BJ (cell line): ENCODE data around the gene EGLN1. TPM values are rescaled to one million over a fixed set of nuclear protein-coding genes. Genes with fewer than 3 reads are reported as not detected.
A peak's percentile ranks its signal among the peaks of the same experiment; 100 is the strongest.

Source experiments
- CTCF ChIA-PET: fragments of 350-600 bp; formaldehyde crosslinking; extraction: SDS; loops from one replicate; lab custom pipeline; 2021; ENCODE audit warnings: antibody characterized with exemption, inconsistent platforms; lab: Yijun Ruan, JAX
- POLR2A ChIA-PET: fragments of 300-600 bp; sonication (Branson Sonifier 250); formaldehyde crosslinking; extraction: SDS; loops from one replicate; lab custom pipeline; 2021; ENCODE audit warnings: antibody characterized with exemption; lab: Charles Lee
- DNase-seq: peaks from one replicate; pipeline ENCODE4 v3.0.0-alpha.2; 2011; ENCODE audit warnings: low read depth
- H3K27me3 ChIP-seq: 2 replicates; pipeline ENCODE4 v1.6.0; 2011; ENCODE audit warnings: low read length; ENCODE audit not compliant: control insufficient read depth, insufficient read depth
- H3K36me3 ChIP-seq: 2 replicates; pipeline ENCODE4 v1.5.1; 2011; ENCODE audit warnings: low read length; ENCODE audit not compliant: control insufficient read depth, insufficient read depth
- H3K4me3 ChIP-seq: 2 replicates; pipeline ENCODE4 v1.5.1; 2011; ENCODE audit warnings: low read depth, mild to moderate bottlenecking, control low read depth, low read length
- CTCF ChIP-seq: IDR thresholded peaks from 2 replicates; pipeline ENCODE4 v1.5.1; 2011; ENCODE audit warnings: low read depth, mild to moderate bottlenecking, control low read depth, inconsistent platforms, low read length, moderate library complexity; ENCODE audit not compliant: insufficient read depth
- polyA plus RNA-seq: library from polyadenylated mRNA; depleted of rRNA; stranded (reverse); fragments of >200 nt; gene quantifications from 2 replicates; pipeline ENCODE4 v1.2.3, GENCODE V29; 2011

The EGLN1 gene
- polyA plus RNA-seq, 1 experiment, result 17.5 TPM

GRCh38 chr1:231424950-231425805 lies 3.1 kb upstream of the EGLN1 start:
- no peaks in the 10 kb centered on the region for H3K36me3 ChIP-seq
- no peak for DNase-seq
- CTCF ChIA-PET, result no interaction called here
- no peak overlapping the region for H3K4me3 ChIP-seq
- no peak for TF ChIP-seq CTCF
- H3K27me3 ChIP-seq, result no peaks in the 10 kb centered on the region
- POLR2A ChIA-PET, result no interaction called here

- Histone ChIP-seq H3K36me3 (no peaks in the 10 kb centered on the region), H3K27me3 (no peaks in the 10 kb centered on the region), H3K4me3 (no peak overlapping the region)
- CTCF ChIA-PET, result no interaction called here
- POLR2A ChIA-PET, result no interaction called here
- DNase-seq, result no peak
- TF ChIP-seq CTCF, result no peak
Measured at GRCh38 chr1:231423648-231424047, 1.6 kb upstream of the EGLN1 start.

GRCh38 chr1:231422798-231423309 lies 767 bp upstream of the EGLN1 start:
- ChIA-PET CTCF (no interaction called here), POLR2A (no interaction called here)
- Histone ChIP-seq H3K36me3 (no peaks in the 10 kb centered on the region), H3K27me3 (no peaks in the 10 kb centered on the region), H3K4me3 (peak overlapping the region; percentile 38)
- TF ChIP-seq CTCF, result no peak
- no peak for DNase-seq

- no peaks in the 10 kb centered on the region for H3K36me3 ChIP-seq
- no peaks in the 10 kb centered on the region for H3K27me3 ChIP-seq
- POLR2A ChIA-PET, result no interaction called here
- peak overlapping the region; percentile 77 for H3K4me3 ChIP-seq
- CTCF ChIA-PET, result interaction anchor here (0.6 to 1.7 kb wide), 3 partner anchors 64 to 169 kb away, joined by 3 to 5 read pairs (median 3); no protein-coding TSS in a partner anchor
- DNase-seq, result no peak
- TF ChIP-seq CTCF, result no peak
Measured at GRCh38 chr1:231421546-231421970, 529 bp downstream of the EGLN1 start.

- no peak for DNase-seq
- Histone ChIP-seq H3K36me3 (no peaks in the 10 kb centered on the region), H3K27me3 (no peaks in the 10 kb centered on the region), H3K4me3 (peak overlapping the region; percentile 77)
- ChIA-PET CTCF (interaction anchor here (0.5 to 1.7 kb wide), 5 partner anchors 64 to 419 kb away, joined by 3 to 5 read pairs (median 3); no protein-coding TSS in a partner anchor), POLR2A (no interaction called here)
- TF ChIP-seq CTCF, result no peak
Measured at GRCh38 chr1:231420959-231421545, 1.0 kb downstream of the EGLN1 start.
